Left lung (tissue), 10 donors: ENCODE results near the gene IRF2BP2. TPM values are rescaled to one million over a fixed set of nuclear protein-coding genes. Genes with fewer than 3 reads are reported as not detected.

Source experiments
- ATAC-seq: fragments of 200-7000 bp; cut with Tn5 transposase; one replicate; pipeline ENCODE4 v1.9.1; 2020; ENCODE audit warnings: moderate library complexity
- DNase-seq, 4 donors: peaks; one replicate each; pipeline ENCODE4 v3.0.0-alpha.2; 2013 to 2020
- H3K27ac ChIP-seq, 2 donors: fragments of 200-600 bp; sonication (generic) in 1 of 2; one replicate each; pipeline versions ENCODE4 v1.5.0 to v1.8.0; 2020 to 2021
- H3K27me3 ChIP-seq, 2 donors: fragments of 200-600 bp; sonication (generic) in 1 of 2; one replicate each; pipeline versions ENCODE4 v1.5.0 to v1.8.0; 2020 to 2021
- H3K36me3 ChIP-seq, 2 donors: fragments of 200-600 bp; sonication (generic) in 1 of 2; one replicate each; pipeline versions ENCODE4 v1.5.0 to v1.8.0; 2020 to 2021
- H3K4me1 ChIP-seq, 2 donors: fragments of 200-600 bp; one replicate each; pipeline ENCODE4 v1.8.0; 2021
- H3K4me3 ChIP-seq, 2 donors: fragments of 200-600 bp; sonication (generic) in 1 of 2; one replicate each; pipeline versions ENCODE4 v1.5.0 to v1.8.0; 2020 to 2021; ENCODE audit warnings: mild to moderate bottlenecking in 1 of 2
- H3K9me3 ChIP-seq, 2 donors: fragments of 200-600 bp; sonication (generic) in 1 of 2; one replicate each; pipeline versions ENCODE4 v1.5.0 to v1.8.0; 2020 to 2021
- CTCF ChIP-seq, 2 donors: fragments of 200-600 bp; sonication (generic) in 1 of 2; IDR thresholded peaks; one replicate each; pipeline versions ENCODE4 v1.5.0 to v1.8.0; 2021; ENCODE audit warnings: antibody characterized with exemption in 2 of 2
- intact Hi-C, 2 donors: fragments of 100-400 bp; cut with DNase I; formaldehyde crosslinking; loops; one replicate each; pipeline versions ENCODE4 v1.11.2 to v1.14.2; 2022
- polyA plus RNA-seq, 6 donors: library from polyadenylated mRNA; unstranded; fragments of 120-200 nt; gene quantifications; one replicate each; pipeline ENCODE4 v1.2.1, GENCODE V29; 2013; ENCODE audit not compliant: insufficient read length in 6 of 6
- total RNA-seq, 2 donors: library from RNA; stranded (reverse); fragmentation: NEBNext Ultra II Directional; extraction: Animal tissue kit (Norgen Biotek cat#: 25700); gene quantifications; one replicate each; pipeline ENCODE4 v1.2.1, GENCODE V29; 2021
- donor health status: DM: no; HTN: yes; CAD: no.
- donor health status: DM: no; HTN: no; CAD: no.

IRF2BP2 gene
- total and polyA plus RNA-seq, 8 donors = 114 to 236 (median 175) TPM

GRCh38 chr1:234604495-234605398, 5.2 kb downstream of the IRF2BP2 start:
- Histone ChIP-seq H3K9me3 (no peaks in the 10 kb centered on the region), H3K27ac (peak overlapping the region; percentile 99 to 100), H3K4me1 (peaks cover 30 to 78% of the 10 kb centered on the region in 2 donors), H3K27me3 (no peaks in the 10 kb centered on the region), H3K36me3 (peaks cover 0 to 21% of the 10 kb centered on the region in 2 donors), H3K4me3 (peak overlapping the region; percentile 68 to 82)
- ATAC-seq (no peak), DNase-seq (peak in 1 of 4 donors; percentile 62)
- TF ChIP-seq CTCF (IDR thresholded peaks at IDR 0.05) = no peak
- intact Hi-C loops = loop anchor here in 1 of 2 donors (10.0 kb wide), 1 partner anchor 380 kb away; no protein-coding TSS in a partner anchor

DNA sequence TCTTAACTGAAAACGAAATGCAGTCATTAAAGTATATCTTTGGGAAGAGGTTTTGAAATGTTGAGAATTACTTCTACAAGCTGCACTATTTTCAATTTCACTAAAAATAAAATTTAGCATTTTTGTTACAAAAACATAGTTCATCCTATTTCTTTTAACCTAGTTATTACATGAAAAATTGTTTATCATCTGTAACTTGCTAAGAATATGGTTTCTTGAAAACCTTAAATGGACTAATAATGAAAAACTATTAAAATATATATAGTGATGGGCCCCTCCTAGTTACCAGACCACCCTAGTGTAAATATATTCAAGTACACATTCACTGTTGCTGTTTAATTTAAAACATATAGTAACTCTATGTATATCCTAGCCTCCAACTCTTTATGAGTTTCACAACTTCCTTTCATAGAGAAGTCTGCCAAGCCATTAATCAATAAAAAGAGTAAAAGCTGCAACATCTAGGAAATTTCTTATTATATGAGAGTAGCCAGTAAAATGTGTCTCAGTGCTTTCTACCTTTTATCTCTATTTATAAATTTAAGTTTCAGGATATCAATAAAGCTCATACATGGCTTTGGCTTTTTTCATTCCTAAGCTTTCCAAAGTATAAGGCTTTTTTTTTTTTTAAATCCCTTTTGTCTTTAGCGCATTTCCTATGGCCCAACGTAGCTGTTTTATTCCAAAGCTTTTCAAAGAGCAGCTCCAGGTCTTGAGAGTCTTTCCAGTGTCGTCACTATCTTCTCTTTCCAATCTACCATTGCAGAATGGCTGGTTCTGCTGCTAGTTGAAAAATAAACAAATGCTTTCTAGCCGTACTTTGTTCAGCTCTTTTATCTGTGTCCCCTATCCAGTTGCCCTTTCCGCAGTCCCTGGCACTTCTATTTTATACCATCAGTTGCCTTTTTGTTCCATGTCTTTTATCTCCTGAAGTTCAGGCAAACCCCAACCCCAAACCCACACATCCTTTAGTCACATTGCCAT, 6.5 kb downstream of the IRF2BP2 start:
- intact Hi-C loops = loop anchor here in 1 of 2 donors (10.0 kb wide), 1 partner anchor 381 kb away; no protein-coding TSS in a partner anchor
- Histone ChIP-seq H3K9me3 (no peaks in the 10 kb centered on the region), H3K36me3 (peaks cover 0 to 21% of the 10 kb centered on the region in 2 donors), H3K4me1 (peaks cover 35 to 91% of the 10 kb centered on the region in 2 donors), H3K27ac (peak overlapping the region; percentile 99 to 100), H3K4me3 (peak overlapping the region; percentile 68 to 82), H3K27me3 (no peaks in the 10 kb centered on the region)
- DNase-seq (peak in 1 of 4 donors; percentile 60), ATAC-seq (no peak)
- TF ChIP-seq CTCF (IDR thresholded peaks at IDR 0.05) = no peak

GRCh38 chr1:234602334-234603220, 7.4 kb downstream of the IRF2BP2 start:
- H3K4me1 ChIP-seq = peaks cover 35 to 92% of the 10 kb centered on the region in 2 donors
- peak overlapping the region; percentile 99 to 100 for H3K27ac ChIP-seq
- peak; percentile 36 for ATAC-seq
- peak overlapping the region in 1 of 2 donors; percentile 8 for H3K4me3 ChIP-seq
- H3K9me3 ChIP-seq = no peaks in the 10 kb centered on the region
- intact Hi-C loops = loop anchor here in 1 of 2 donors (10.0 kb wide), 1 partner anchor 382 kb away; no protein-coding TSS in a partner anchor
- H3K27me3 ChIP-seq = no peaks in the 10 kb centered on the region
- DNase-seq = peak in 1 of 4 donors; percentile 68
- TF ChIP-seq CTCF (IDR thresholded peaks at IDR 0.05) = no peak
- H3K36me3 ChIP-seq = peaks cover 0 to 17% of the 10 kb centered on the region in 2 donors

DNA sequence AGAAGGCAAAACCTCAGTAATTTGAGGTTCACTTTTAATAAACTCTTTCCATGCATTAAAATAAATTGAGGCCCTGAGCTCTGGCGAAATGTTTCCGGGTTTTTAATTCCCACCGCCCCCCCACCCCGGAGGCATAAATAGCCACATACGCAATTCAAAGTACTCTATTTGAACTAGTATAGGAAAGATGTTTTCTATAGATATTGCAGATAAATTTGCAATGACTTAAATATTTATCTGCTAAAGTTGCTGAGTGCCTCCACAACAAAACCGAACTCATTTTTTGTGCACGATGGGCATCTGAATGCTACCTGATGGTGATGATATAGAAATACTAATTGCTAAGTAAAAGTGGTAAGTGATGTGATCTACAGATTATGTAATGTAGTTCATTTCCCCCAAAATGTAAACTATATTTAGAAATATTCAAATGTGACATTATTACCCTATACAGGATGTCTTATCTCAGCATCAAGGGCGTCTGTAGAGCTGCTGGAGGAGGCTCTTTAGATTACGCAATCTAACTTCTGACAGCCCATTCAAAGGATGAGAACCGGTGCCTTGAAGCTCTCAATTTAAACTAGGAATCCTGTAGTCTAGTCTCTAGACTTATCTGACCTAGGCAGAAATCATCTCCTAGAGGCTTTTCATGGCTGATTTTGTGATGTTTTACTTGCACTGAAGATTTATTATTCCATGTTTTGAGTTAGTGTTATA, 8.5 kb downstream of the IRF2BP2 start:
- DNase-seq (peak in 1 of 4 donors; percentile 81), ATAC-seq (peak; percentile 11)
- intact Hi-C loops = loop anchor here in 1 of 2 donors (10.0 kb wide), 1 partner anchor 383 kb away; no protein-coding TSS in a partner anchor
- no peak overlapping the region for H3K4me3 ChIP-seq
- no peak for TF ChIP-seq CTCF (IDR thresholded peaks at IDR 0.05)
- H3K9me3 ChIP-seq = no peaks in the 10 kb centered on the region
- peaks cover 0 to 6% of the 10 kb centered on the region in 2 donors for H3K36me3 ChIP-seq
- H3K27ac ChIP-seq = peak overlapping the region; percentile 99 to 100
- peaks cover 35 to 81% of the 10 kb centered on the region in 2 donors for H3K4me1 ChIP-seq
- H3K27me3 ChIP-seq = no peaks in the 10 kb centered on the region
